ENCODE results near the gene KCNIP4. TPM values are rescaled to one million over a fixed set of nuclear protein-coding genes. Genes with fewer than 3 reads are reported as not detected.

Gene KCNIP4
- total and polyA plus RNA-seq, 2 of the 4 experiments (the other 2 are of a cell fraction), result not detected

- Histone ChIP-seq H3K14ac (replicated peaks; ENCODE audit: low read depth, low read length) (no peak overlapping the region), H3K4me1 (ENCODE audit: control insufficient read depth, insufficient read depth, low read length) (no peaks in the 10 kb centered on the region), H4K91ac (ENCODE audit: insufficient read depth, low read depth, low read length) (no peak overlapping the region), H3K4ac (ENCODE audit: low read depth, low read length) (no peak overlapping the region), H4K8ac (ENCODE audit: low read depth in 2 of 2, low read length in 2 of 2) (no peak overlapping the region), H2BK15ac (ENCODE audit: low read depth, low read length) (no peak overlapping the region), H2BK120ac (ENCODE audit: low read depth, low read length) (no peak overlapping the region), H3K4me3 (ENCODE audit: insufficient read depth, low read depth, low read length) (no peak overlapping the region), H2AK5ac (ENCODE audit: low read depth, low read length) (no peak overlapping the region), H3K9me1 (ENCODE audit: insufficient read depth, low read length) (no peaks in the 10 kb centered on the region), H2AK9ac (replicated peaks; ENCODE audit: low read depth, low read length, poor library complexity) (no peak overlapping the region), H2AFZ (replicated peaks; ENCODE audit: low read length, poor library complexity) (no peak overlapping the region), H3K23ac (ENCODE audit: low read depth, low read length) (no peak overlapping the region), H3K27ac (ENCODE audit: insufficient read depth, low read length) (no peak overlapping the region), H3K18ac (ENCODE audit: low read depth, low read length) (no peak overlapping the region), H4K5ac (ENCODE audit: low read depth, low read length) (no peak overlapping the region), H4K20me1 (ENCODE audit: insufficient read depth, low read length) (no peaks in the 10 kb centered on the region), H3K9ac (ENCODE audit: low read depth, low read length) (no peak overlapping the region), H2BK5ac (ENCODE audit: low read depth, low read length, poor library complexity, severe bottlenecking) (no peak overlapping the region), H3K27me3 (ENCODE audit: control insufficient read depth, insufficient read depth, low read length) (no peaks in the 10 kb centered on the region), H3K79me1 (ENCODE audit: low read depth in 1 of 2, low read length in 2 of 2) (no peaks in the 10 kb centered on the region), H3K9me3 (ENCODE audit: control insufficient read depth, insufficient read depth, low read length) (peaks cover 16% of the 10 kb centered on the region), H3K4me2 (ENCODE audit: low read depth, low read length) (no peak overlapping the region), H3K36me3 (ENCODE audit: control insufficient read depth, insufficient read depth, low read length) (no peaks in the 10 kb centered on the region), H3K56ac (ENCODE audit: extremely low read depth, insufficient read depth, low read length) (no peak overlapping the region), H2BK20ac (ENCODE audit: low read depth, low read length) (no peak overlapping the region)
- dilution Hi-C loops (cut with HindIII; ENCODE audit: low sequenced_read_pairs, unreplicated experiment), result no loop called here
- TF ChIP-seq MAZ (IDR thresholded peaks at IDR 0.05; ENCODE audit: borderline replicate concordance, low read depth, low read length) (no peak), MXI1 (IDR thresholded peaks at IDR 0.05; ENCODE audit: borderline replicate concordance, low read depth, low read length) (no peak), RAD21 (IDR thresholded peaks at IDR 0.05; ENCODE audit: low read length) (no peak), CHD1 (IDR thresholded peaks at IDR 0.05; ENCODE audit: low read depth, low read length) (no peak), BHLHE40 (IDR thresholded peaks at IDR 0.05; ENCODE audit: low read depth, low read length) (no peak), ELK1 (IDR thresholded peaks at IDR 0.05; ENCODE audit: borderline replicate concordance, low read depth, low read length) (no peak), RFX5 (IDR thresholded peaks at IDR 0.05; ENCODE audit: low read depth, low read length) (no peak), CEBPB (IDR thresholded peaks at IDR 0.05; ENCODE audit: low read depth, low read length) (no peak)
- TF ChIP-seq, protein P1, sequence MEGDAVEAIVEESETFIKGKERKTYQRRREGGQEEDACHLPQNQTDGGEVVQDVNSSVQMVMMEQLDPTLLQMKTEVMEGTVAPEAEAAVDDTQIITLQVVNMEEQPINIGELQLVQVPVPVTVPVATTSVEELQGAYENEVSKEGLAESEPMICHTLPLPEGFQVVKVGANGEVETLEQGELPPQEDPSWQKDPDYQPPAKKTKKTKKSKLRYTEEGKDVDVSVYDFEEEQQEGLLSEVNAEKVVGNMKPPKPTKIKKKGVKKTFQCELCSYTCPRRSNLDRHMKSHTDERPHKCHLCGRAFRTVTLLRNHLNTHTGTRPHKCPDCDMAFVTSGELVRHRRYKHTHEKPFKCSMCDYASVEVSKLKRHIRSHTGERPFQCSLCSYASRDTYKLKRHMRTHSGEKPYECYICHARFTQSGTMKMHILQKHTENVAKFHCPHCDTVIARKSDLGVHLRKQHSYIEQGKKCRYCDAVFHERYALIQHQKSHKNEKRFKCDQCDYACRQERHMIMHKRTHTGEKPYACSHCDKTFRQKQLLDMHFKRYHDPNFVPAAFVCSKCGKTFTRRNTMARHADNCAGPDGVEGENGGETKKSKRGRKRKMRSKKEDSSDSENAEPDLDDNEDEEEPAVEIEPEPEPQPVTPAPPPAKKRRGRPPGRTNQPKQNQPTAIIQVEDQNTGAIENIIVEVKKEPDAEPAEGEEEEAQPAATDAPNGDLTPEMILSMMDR (conservative IDR thresholded peaks at IDR 0.05; ENCODE audit: low read depth, low read length), result no peak
- CTCF ChIA-PET, result no interaction called here
- ATAC-seq (ENCODE audit: low read depth) (no peak), DNase-seq (no peak)
- POLR2A ChIA-PET (ENCODE audit: unreplicated experiment), result no interaction called here
- WGBS, 2 experiments (ENCODE audit: extremely low coverage in 2 of 2, insufficient read length in 1 of 2), result no CpG with 5 or more reads among the region's 2 CpGs
- intact Hi-C loops (cut with micrococcal nuclease), result no loop called here
- in situ Hi-C loops (cut with MboI; ENCODE audit: low sequenced_read_pairs), result no loop called here
- BruUV-seq (replicated peaks), result no TSS peak
Measured at GRCh38 chr4:20881658-20882057, 1066.9 kb downstream of the KCNIP4 start.
